ENCODE data around the gene RBFOX1.

The RBFOX1 gene

GRCh38 chr16:7362231-7362630, 29.6 kb downstream of the RBFOX1 start:
- H3K27ac ChIP-seq (replicated peaks; ENCODE audit: low read length) = no peak overlapping the region
- no peak for DNase-seq (ENCODE audit: low spot score)
- no peak overlapping the region for H2AK5ac ChIP-seq (ENCODE audit: low read depth, low read length)
- no peaks in the 10 kb centered on the region for H3K36me3 ChIP-seq (replicated peaks in 1 of 2; ENCODE audit: control insufficient read depth in 2 of 2, insufficient read depth in 2 of 2, low read length in 2 of 2)
- H3K4me3 ChIP-seq (ENCODE audit: low read length in 2 of 2) = no peak overlapping the region
- no peak overlapping the region for H2AFZ ChIP-seq (ENCODE audit: low read length)
- no peak overlapping the region for H2BK5ac ChIP-seq (ENCODE audit: low read length)
- H3K27me3 ChIP-seq (ENCODE audit: control insufficient read depth in 3 of 3, insufficient read depth in 3 of 3, low read depth in 1 of 3, low read length in 3 of 3) = no peaks in the 10 kb centered on the region
- no peak overlapping the region for H2BK15ac ChIP-seq (ENCODE audit: low read length)
- no peaks in the 10 kb centered on the region for H3K79me1 ChIP-seq (ENCODE audit: low read depth, low read length)
- WGBS, 2 donors (ENCODE audit: extremely low coverage in 2 of 2, insufficient read length in 2 of 2, insufficient replicate concordance in 1 of 2) = 100% methylated on average over 4 to 6 of the region's 6 CpGs
- H3K9me3 ChIP-seq (replicated peaks in 1 of 2; ENCODE audit: control insufficient read depth in 2 of 2, insufficient read depth in 1 of 2, low read depth in 1 of 2, low read length in 2 of 2) = no peaks in the 10 kb centered on the region
- no peak overlapping the region for H4K8ac ChIP-seq (ENCODE audit: low read depth, low read length)
- H3K4me1 ChIP-seq (ENCODE audit: control insufficient read depth in 2 of 2, insufficient read depth in 1 of 2, low read depth in 1 of 2, low read length in 2 of 2) = peaks cover 0 to 6% of the 10 kb centered on the region in 2 donors
- no peak overlapping the region for H3K18ac ChIP-seq (ENCODE audit: low read length)
- H3K9ac ChIP-seq (ENCODE audit: low read depth, low read length, poor library complexity) = no peak overlapping the region
- no peak overlapping the region for H3K4ac ChIP-seq (ENCODE audit: low read length)
- no peak overlapping the region for H3K23ac ChIP-seq (ENCODE audit: low read depth, low read length, poor library complexity)
- H3K14ac ChIP-seq (ENCODE audit: low read length) = no peak overlapping the region
- H3K4me2 ChIP-seq (ENCODE audit: insufficient read depth, low read length, poor library complexity, severe bottlenecking) = no peak overlapping the region
- H4K91ac ChIP-seq (ENCODE audit: low read depth, low read length, poor library complexity) = no peak overlapping the region
- H2BK120ac ChIP-seq (ENCODE audit: low read depth, low read length) = no peak overlapping the region
- H2BK12ac ChIP-seq (ENCODE audit: low read length) = no peak overlapping the region

GRCh38 chr16:7363422-7364417, 31.1 kb downstream of the RBFOX1 start:
- Histone ChIP-seq H3K9me3 (replicated peaks in 1 of 2; ENCODE audit: control insufficient read depth in 2 of 2, insufficient read depth in 1 of 2, low read depth in 1 of 2, low read length in 2 of 2) (no peaks in the 10 kb centered on the region), H3K23ac (ENCODE audit: low read depth, low read length, poor library complexity) (no peak overlapping the region), H3K4ac (ENCODE audit: low read length) (no peak overlapping the region), H3K4me3 (ENCODE audit: low read length in 2 of 2) (no peak overlapping the region), H4K91ac (ENCODE audit: low read depth, low read length, poor library complexity) (no peak overlapping the region), H3K18ac (ENCODE audit: low read length) (no peak overlapping the region), H3K79me1 (ENCODE audit: low read depth, low read length) (no peaks in the 10 kb centered on the region), H2BK12ac (ENCODE audit: low read length) (no peak overlapping the region), H2BK5ac (ENCODE audit: low read length) (no peak overlapping the region), H3K36me3 (replicated peaks in 1 of 2; ENCODE audit: control insufficient read depth in 2 of 2, insufficient read depth in 2 of 2, low read length in 2 of 2) (no peaks in the 10 kb centered on the region), H3K27me3 (ENCODE audit: control insufficient read depth in 3 of 3, insufficient read depth in 3 of 3, low read depth in 1 of 3, low read length in 3 of 3) (no peaks in the 10 kb centered on the region), H3K14ac (ENCODE audit: low read length) (no peak overlapping the region), H2BK120ac (ENCODE audit: low read depth, low read length) (no peak overlapping the region), H2BK15ac (ENCODE audit: low read length) (no peak overlapping the region), H3K27ac (replicated peaks; ENCODE audit: low read length) (no peak overlapping the region), H3K9ac (ENCODE audit: low read depth, low read length, poor library complexity) (no peak overlapping the region), H4K8ac (ENCODE audit: low read depth, low read length) (no peak overlapping the region), H3K4me2 (ENCODE audit: insufficient read depth, low read length, poor library complexity, severe bottlenecking) (no peak overlapping the region), H2AFZ (ENCODE audit: low read length) (no peak overlapping the region), H3K4me1 (ENCODE audit: control insufficient read depth in 2 of 2, insufficient read depth in 1 of 2, low read depth in 1 of 2, low read length in 2 of 2) (peaks cover 0 to 6% of the 10 kb centered on the region in 2 donors), H2AK5ac (ENCODE audit: low read depth, low read length) (no peak overlapping the region)
- DNase-seq (ENCODE audit: low spot score) = no peak
- no CpG with 5 or more reads among the region's 18 CpGs for WGBS, 2 donors (ENCODE audit: extremely low coverage in 2 of 2, insufficient read length in 2 of 2, insufficient replicate concordance in 1 of 2)

GRCh38 chr16:7366041-7366440, 33.4 kb downstream of the RBFOX1 start:
- Histone ChIP-seq H2BK5ac (ENCODE audit: low read length) (no peak overlapping the region), H4K8ac (ENCODE audit: low read depth, low read length) (no peak overlapping the region), H3K4me3 (ENCODE audit: low read length in 2 of 2) (no peak overlapping the region), H3K79me1 (ENCODE audit: low read depth, low read length) (no peaks in the 10 kb centered on the region), H3K36me3 (replicated peaks in 1 of 2; ENCODE audit: control insufficient read depth in 2 of 2, insufficient read depth in 2 of 2, low read length in 2 of 2) (no peaks in the 10 kb centered on the region), H3K18ac (ENCODE audit: low read length) (no peak overlapping the region), H3K4me2 (ENCODE audit: insufficient read depth, low read length, poor library complexity, severe bottlenecking) (no peak overlapping the region), H3K27me3 (ENCODE audit: control insufficient read depth in 3 of 3, insufficient read depth in 3 of 3, low read depth in 1 of 3, low read length in 3 of 3) (no peaks in the 10 kb centered on the region), H3K23ac (ENCODE audit: low read depth, low read length, poor library complexity) (no peak overlapping the region), H3K27ac (replicated peaks; ENCODE audit: low read length) (no peak overlapping the region), H2AFZ (ENCODE audit: low read length) (no peak overlapping the region), H2BK15ac (ENCODE audit: low read length) (no peak overlapping the region), H2BK120ac (ENCODE audit: low read depth, low read length) (no peak overlapping the region), H3K9ac (ENCODE audit: low read depth, low read length, poor library complexity) (no peak overlapping the region), H3K14ac (ENCODE audit: low read length) (no peak overlapping the region), H3K9me3 (replicated peaks in 1 of 2; ENCODE audit: control insufficient read depth in 2 of 2, insufficient read depth in 1 of 2, low read depth in 1 of 2, low read length in 2 of 2) (no peaks in the 10 kb centered on the region), H2AK5ac (ENCODE audit: low read depth, low read length) (no peak overlapping the region), H4K91ac (ENCODE audit: low read depth, low read length, poor library complexity) (no peak overlapping the region), H2BK12ac (ENCODE audit: low read length) (no peak overlapping the region), H3K4ac (ENCODE audit: low read length) (no peak overlapping the region), H3K4me1 (ENCODE audit: control insufficient read depth in 2 of 2, insufficient read depth in 1 of 2, low read depth in 1 of 2, low read length in 2 of 2) (no peaks in the 10 kb centered on the region)
- no peak for DNase-seq (ENCODE audit: low spot score)
- no CpG with 5 or more reads among the region's 7 CpGs for WGBS, 2 donors (ENCODE audit: extremely low coverage in 2 of 2, insufficient read length in 2 of 2, insufficient replicate concordance in 1 of 2)

- Histone ChIP-seq H3K18ac (ENCODE audit: low read length) (no peak overlapping the region), H3K14ac (ENCODE audit: low read length) (no peak overlapping the region), H2BK120ac (ENCODE audit: low read depth, low read length) (no peak overlapping the region), H3K9ac (ENCODE audit: low read depth, low read length, poor library complexity) (no peak overlapping the region), H2BK12ac (ENCODE audit: low read length) (no peak overlapping the region), H3K9me3 (replicated peaks in 1 of 2; ENCODE audit: control insufficient read depth in 2 of 2, insufficient read depth in 1 of 2, low read depth in 1 of 2, low read length in 2 of 2) (no peaks in the 10 kb centered on the region), H3K27me3 (ENCODE audit: control insufficient read depth in 3 of 3, insufficient read depth in 3 of 3, low read depth in 1 of 3, low read length in 3 of 3) (no peaks in the 10 kb centered on the region), H2BK15ac (ENCODE audit: low read length) (no peak overlapping the region), H3K4me1 (ENCODE audit: control insufficient read depth in 2 of 2, insufficient read depth in 1 of 2, low read depth in 1 of 2, low read length in 2 of 2) (no peaks in the 10 kb centered on the region), H3K4me3 (ENCODE audit: low read length in 2 of 2) (no peak overlapping the region), H4K91ac (ENCODE audit: low read depth, low read length, poor library complexity) (no peak overlapping the region), H3K23ac (ENCODE audit: low read depth, low read length, poor library complexity) (no peak overlapping the region), H2AFZ (ENCODE audit: low read length) (no peak overlapping the region), H4K8ac (ENCODE audit: low read depth, low read length) (no peak overlapping the region), H3K36me3 (replicated peaks in 1 of 2; ENCODE audit: control insufficient read depth in 2 of 2, insufficient read depth in 2 of 2, low read length in 2 of 2) (no peaks in the 10 kb centered on the region), H3K4me2 (ENCODE audit: insufficient read depth, low read length, poor library complexity, severe bottlenecking) (no peak overlapping the region), H3K79me1 (ENCODE audit: low read depth, low read length) (no peaks in the 10 kb centered on the region), H3K4ac (ENCODE audit: low read length) (no peak overlapping the region), H2BK5ac (ENCODE audit: low read length) (no peak overlapping the region), H3K27ac (replicated peaks; ENCODE audit: low read length) (no peak overlapping the region), H2AK5ac (ENCODE audit: low read depth, low read length) (no peak overlapping the region)
- no CpG with 5 or more reads among the region's 8 CpGs for WGBS, 2 donors (ENCODE audit: extremely low coverage in 2 of 2, insufficient read length in 2 of 2, insufficient replicate concordance in 1 of 2)
- DNase-seq (ENCODE audit: low spot score) = no peak
These were observed 34.6 kb downstream of the RBFOX1 start for GRCh38 chr16:7366993-7367880.
